Measurements from ENCODE around the gene ANKRD34A. TPM values are rescaled to one million over a fixed set of nuclear protein-coding genes. Genes with fewer than 3 reads are reported as not detected.

The ANKRD34A gene
- total and polyA plus RNA-seq, 2 of the 13 experiments (the other 11 are each of a cell fraction or from before 2014, with no cell fraction given) = 0.05 to 0.07 TPM

DNA sequence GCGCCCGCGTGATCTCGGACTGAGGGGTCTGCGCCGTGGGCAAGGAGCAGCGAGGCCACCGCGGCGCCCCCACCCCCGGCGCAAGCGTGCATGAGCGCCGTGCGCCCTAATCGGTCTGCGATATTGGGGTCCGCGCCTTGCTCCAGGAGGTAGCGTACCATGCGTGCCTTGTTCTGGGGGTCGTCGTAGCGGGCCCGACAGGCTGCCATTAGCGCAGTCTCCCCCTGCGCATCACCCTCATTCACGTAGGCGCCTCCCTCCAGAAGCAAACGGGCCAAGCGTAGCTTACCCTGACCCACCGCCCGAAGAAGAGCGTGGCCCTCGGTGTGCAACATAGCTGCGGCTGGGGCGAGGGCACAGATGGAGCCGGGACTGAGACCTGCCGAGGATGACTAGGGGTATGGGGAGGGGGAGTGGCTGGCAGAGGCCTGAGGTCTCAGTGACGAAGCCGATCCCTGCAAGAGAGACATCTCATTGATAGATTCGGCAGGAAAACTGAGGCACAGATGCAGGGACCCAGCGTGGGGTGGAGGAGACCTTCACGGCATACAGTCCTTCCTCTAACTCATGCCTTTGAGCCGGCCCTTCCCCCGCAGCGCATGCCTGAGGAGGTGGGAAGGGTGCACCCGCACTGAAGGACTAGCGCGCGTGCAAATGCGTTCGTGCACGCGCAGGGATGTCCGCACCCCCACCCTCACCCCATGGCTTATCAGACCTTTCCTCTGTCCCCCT is 2.8 kb downstream of the ANKRD34A start (continued):
- TF ChIP-seq, protein P1, sequence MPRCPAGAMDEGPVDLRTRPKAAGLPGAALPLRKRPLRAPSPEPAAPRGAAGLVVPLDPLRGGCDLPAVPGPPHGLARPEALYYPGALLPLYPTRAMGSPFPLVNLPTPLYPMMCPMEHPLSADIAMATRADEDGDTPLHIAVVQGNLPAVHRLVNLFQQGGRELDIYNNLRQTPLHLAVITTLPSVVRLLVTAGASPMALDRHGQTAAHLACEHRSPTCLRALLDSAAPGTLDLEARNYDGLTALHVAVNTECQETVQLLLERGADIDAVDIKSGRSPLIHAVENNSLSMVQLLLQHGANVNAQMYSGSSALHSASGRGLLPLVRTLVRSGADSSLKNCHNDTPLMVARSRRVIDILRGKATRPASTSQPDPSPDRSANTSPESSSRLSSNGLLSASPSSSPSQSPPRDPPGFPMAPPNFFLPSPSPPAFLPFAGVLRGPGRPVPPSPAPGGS (CRISPR knock-in tag; IDR thresholded peaks at IDR 0.05) = no peak
- no peak for TF ChIP-seq RBFOX2 (IDR thresholded peaks at IDR 0.05; ENCODE audit: low read depth, low read length)
- TF ChIP-seq ZNF747 (CRISPR knock-in tag; IDR thresholded peaks at IDR 0.05; ENCODE audit: borderline replicate concordance) = no peak
- 0 out of 2 replicates have a peak, but pooled peaks have one; percentile 67 for TF ChIP-seq NRL (CRISPR knock-in tag; IDR thresholded peaks at IDR 0.05; ENCODE audit: borderline replicate concordance)
- no peak for TF ChIP-seq DNMT3B (CRISPR knock-in tag; conservative IDR thresholded peaks at IDR 0.05)
- TF ChIP-seq, protein P2, sequence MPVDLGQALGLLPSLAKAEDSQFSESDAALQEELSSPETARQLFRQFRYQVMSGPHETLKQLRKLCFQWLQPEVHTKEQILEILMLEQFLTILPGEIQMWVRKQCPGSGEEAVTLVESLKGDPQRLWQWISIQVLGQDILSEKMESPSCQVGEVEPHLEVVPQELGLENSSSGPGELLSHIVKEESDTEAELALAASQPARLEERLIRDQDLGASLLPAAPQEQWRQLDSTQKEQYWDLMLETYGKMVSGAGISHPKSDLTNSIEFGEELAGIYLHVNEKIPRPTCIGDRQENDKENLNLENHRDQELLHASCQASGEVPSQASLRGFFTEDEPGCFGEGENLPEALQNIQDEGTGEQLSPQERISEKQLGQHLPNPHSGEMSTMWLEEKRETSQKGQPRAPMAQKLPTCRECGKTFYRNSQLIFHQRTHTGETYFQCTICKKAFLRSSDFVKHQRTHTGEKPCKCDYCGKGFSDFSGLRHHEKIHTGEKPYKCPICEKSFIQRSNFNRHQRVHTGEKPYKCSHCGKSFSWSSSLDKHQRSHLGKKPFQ (CRISPR knock-in tag; IDR thresholded peaks at IDR 0.05; ENCODE audit: insufficient replicate concordance) = no peak
- TF ChIP-seq ZNF75D (CRISPR knock-in tag; IDR thresholded peaks at IDR 0.05; ENCODE audit: borderline replicate concordance) = no peak
- TF ChIP-seq, protein P3, sequence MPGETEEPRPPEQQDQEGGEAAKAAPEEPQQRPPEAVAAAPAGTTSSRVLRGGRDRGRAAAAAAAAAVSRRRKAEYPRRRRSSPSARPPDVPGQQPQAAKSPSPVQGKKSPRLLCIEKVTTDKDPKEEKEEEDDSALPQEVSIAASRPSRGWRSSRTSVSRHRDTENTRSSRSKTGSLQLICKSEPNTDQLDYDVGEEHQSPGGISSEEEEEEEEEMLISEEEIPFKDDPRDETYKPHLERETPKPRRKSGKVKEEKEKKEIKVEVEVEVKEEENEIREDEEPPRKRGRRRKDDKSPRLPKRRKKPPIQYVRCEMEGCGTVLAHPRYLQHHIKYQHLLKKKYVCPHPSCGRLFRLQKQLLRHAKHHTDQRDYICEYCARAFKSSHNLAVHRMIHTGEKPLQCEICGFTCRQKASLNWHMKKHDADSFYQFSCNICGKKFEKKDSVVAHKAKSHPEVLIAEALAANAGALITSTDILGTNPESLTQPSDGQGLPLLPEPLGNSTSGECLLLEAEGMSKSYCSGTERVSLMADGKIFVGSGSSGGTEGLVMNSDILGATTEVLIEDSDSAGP (CRISPR knock-in tag; IDR thresholded peaks at IDR 0.05; ENCODE audit: borderline replicate concordance) = no peak
- TF ChIP-seq ZNF501 (CRISPR knock-in tag; IDR thresholded peaks at IDR 0.05) = no peak; the same call in 1 of the 2 replicates
- TF ChIP-seq SMAD9 (CRISPR knock-in tag; IDR thresholded peaks at IDR 0.05) = no peak
- no peak for TF ChIP-seq RARG (CRISPR knock-in tag; IDR thresholded peaks at IDR 0.05; ENCODE audit: low read depth)
- no peak for TF ChIP-seq ZNF547 (CRISPR knock-in tag; IDR thresholded peaks at IDR 0.05)
- TF ChIP-seq ZNF260 (CRISPR knock-in tag; IDR thresholded peaks at IDR 0.05; ENCODE audit: borderline replicate concordance, low read depth) = no peak
- TF ChIP-seq, protein P4, sequence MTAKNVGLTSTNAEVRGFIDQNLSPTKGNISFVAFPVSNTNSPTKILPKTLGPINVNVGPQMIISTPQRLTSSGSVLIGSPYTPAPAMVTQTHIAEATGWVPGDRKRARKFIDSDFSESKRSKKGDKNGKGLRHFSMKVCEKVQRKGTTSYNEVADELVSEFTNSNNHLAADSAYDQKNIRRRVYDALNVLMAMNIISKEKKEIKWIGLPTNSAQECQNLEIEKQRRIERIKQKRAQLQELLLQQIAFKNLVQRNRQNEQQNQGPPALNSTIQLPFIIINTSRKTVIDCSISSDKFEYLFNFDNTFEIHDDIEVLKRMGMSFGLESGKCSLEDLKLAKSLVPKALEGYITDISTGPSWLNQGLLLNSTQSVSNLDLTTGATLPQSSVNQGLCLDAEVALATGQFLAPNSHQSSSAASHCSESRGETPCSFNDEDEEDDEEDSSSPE (CRISPR knock-in tag; IDR thresholded peaks at IDR 0.05) = no peak
- TF ChIP-seq ZSCAN30 (CRISPR knock-in tag; IDR thresholded peaks at IDR 0.05) = no peak
- no peak for TF ChIP-seq ZNF569 (CRISPR knock-in tag; IDR thresholded peaks at IDR 0.05; ENCODE audit: borderline replicate concordance)
- TF ChIP-seq, protein P5, sequence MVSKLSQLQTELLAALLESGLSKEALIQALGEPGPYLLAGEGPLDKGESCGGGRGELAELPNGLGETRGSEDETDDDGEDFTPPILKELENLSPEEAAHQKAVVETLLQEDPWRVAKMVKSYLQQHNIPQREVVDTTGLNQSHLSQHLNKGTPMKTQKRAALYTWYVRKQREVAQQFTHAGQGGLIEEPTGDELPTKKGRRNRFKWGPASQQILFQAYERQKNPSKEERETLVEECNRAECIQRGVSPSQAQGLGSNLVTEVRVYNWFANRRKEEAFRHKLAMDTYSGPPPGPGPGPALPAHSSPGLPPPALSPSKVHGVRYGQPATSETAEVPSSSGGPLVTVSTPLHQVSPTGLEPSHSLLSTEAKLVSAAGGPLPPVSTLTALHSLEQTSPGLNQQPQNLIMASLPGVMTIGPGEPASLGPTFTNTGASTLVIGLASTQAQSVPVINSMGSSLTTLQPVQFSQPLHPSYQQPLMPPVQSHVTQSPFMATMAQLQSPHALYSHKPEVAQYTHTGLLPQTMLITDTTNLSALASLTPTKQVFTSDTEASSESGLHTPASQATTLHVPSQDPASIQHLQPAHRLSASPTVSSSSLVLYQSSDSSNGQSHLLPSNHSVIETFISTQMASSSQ (IDR thresholded peaks at IDR 0.05; ENCODE audit: low read depth) = no peak
- TF ChIP-seq, protein P5 (CRISPR knock-in tag; IDR thresholded peaks at IDR 0.05; ENCODE audit: borderline replicate concordance) = no peak
- no peak for TF ChIP-seq ZBTB42 (CRISPR knock-in tag; IDR thresholded peaks at IDR 0.05)
